Activated effector memory CD4-positive, alpha-beta T cell treated with Interleukin-2 at 50 U/mL for 16 hours (primary cell): Measurements from ENCODE around the gene ANKH.

ENCODE experiments used
- DNase-seq: peaks from one replicate; pipeline ENCODE4 v3.0.0-alpha.2; 2020

ANKH gene

DNA sequence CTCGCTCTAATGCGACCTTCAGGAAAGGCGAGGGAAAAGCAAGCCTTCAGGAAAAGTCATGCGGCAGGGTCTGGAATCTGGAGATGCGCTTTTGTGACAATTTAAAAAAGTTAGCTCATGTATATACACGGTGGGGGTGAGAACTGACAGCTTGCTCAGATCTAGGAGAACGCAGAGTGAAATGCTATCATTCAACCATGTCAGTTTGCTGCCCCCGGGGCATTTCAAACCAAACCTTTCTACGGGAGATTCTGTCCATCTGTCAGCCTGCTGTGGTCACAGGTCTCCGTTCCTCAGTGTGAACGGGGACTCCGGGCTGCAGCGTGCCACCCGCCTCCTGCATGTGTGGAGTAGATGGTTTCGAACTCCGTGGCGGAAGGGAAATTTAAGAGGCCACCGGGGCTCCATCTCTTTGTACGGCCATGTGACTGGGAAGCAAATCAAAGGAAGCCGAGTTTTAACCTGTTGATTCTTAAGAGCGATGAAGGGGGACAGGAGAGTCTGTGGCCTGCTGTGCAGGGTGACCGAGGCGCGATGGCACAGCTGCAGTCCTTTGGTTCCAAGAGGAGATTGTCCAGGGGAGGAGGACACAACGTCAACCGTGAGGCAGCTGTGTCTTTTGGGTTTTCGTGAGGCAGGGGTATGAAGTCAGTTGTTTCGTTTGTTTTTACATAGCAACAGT lies 161.1 kb downstream of the ANKH start:
- no peak for DNase-seq

GRCh38 chr5:14708551-14708950 lies 163.0 kb downstream of the ANKH start:
- no peak for DNase-seq

GRCh38 chr5:14707811-14708390 lies 163.7 kb downstream of the ANKH start:
- DNase-seq = no peak

DNA sequence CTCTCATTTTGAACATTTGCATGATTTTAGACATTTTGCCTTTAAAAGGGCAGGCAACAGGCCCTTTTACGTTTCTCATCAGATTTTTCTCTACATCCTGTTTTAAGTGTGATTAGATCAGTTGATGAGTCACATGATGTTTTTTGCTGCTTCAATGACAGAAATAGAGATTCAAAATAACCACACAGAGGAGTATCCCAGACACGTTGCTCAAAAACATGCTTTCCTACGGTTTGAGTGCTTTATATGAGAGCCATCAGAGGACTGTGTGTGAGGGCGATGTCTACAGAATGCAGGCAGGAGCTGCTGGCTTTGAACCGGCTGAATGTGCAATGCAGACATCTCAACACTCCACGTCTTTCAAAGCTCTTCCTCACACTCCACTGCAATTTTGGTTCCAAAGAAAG lies 165.0 kb downstream of the ANKH start:
- DNase-seq = peak; percentile 28

DNA sequence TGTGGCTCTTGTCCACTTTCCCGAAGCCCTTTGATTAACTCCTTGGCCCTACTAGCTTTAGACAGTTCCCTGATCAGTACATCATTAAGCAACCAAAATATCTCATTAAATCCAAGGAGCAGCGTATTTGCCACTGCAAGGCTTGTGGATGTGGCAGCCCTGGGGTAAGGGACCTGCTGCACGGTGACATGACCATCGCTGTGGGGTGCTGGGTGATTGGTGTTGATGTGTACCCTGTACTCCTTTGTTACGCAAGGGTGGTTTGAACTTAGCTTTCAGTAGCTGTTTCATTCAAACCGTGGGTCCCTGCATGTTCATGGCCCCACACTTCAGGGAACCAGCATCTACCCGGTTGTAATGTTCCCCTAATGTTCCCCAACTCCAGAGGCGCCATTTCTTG lies 166.0 kb downstream of the ANKH start:
- DNase-seq = no peak

DNA sequence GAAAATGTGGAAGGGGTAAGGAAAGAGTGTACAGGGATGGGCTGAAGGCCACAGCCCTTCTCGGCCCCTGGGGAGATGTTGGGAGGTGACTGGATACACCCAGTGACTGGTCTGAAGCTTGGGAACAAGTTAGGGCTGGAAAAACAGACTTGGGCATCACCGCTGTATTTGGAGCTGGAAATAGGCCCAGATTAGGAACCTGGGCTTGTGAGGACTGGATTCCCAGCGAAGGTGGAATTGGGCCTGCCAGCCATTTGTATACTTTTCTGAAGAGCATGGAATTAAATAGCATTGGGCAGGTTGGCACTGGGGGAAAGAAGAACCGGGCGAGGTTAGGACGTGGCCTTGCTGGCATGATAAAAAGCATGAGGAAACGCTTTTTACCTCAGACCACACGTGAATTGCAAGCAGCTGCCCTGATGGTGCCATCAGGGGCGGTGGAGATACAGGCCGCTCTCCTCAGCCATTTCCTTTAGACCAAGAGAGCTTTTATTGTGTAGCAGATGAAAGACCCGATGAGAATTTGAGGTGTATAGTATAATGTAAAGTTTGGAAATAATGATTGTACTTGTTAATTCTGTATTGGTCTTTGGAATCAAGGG lies 169.2 kb downstream of the ANKH start:
- DNase-seq = no peak

DNA sequence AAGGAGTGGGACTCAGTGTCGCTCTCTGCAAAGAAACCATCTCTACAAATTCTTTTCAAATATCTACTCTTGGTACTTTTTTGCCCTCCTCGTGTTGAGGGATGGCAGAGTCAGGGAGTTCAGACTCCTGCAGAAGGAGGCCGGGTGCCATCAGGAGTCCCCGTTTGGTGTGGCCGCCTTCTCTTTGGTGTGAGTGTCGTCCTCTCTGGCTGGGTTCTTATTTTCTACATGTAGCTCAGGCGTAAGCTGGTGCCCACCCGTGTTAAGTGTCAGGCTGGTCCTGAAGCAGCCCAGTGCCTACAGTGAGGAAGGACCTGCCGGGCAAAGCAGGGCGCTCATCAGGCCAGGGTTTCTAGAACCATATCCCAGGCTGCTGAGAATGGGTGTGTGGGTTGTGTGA lies 170.0 kb downstream of the ANKH start:
- DNase-seq = no peak

DNA sequence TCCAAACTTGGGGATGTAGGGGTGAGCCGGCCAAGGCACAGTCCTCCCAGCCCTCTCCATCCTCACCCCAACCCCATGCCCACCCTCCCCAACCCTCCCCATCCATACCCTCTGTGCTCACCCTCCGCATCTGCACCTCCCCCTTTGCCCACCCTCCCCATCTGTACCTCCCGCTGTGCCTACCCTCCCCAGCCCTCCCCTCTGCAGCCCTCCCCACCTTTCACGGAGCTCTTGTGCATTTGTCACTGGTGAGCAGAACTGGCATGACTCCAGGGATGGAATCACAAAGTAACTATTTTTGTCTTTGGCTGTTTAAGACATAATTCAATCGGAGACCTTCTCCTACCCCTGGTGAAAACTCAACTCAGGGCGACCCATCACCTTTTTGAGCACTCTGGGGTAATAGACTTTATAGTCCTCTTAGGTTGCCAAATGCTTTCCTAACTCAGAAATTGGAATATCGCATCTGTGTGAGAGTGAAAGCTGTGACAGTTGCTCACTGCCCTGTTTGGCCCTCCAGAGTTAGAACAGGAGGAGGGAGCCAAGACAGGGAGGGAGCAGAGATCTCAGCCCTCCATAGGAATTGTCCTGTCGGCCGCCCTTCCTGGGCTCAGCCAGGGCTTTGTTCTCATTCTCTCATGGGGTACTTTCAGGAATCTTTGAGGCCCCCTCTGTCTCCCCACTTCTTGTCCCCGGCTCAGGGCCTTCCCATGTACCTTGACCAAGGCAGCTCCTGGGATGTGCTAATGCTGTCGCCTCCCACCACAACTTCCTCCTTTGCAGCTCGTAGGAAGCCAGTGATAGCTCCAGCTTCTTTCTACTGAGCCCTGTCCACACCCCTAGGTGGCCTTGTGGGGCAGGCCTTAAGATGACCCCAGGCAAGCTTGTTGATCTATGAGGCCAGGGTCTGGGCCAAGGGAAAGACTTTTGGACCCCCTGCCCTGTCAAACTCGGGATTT lies 170.8 kb downstream of the ANKH start:
- DNase-seq = no peak

- DNase-seq = no peak
Measured at GRCh38 chr5:14699807-14700400, 171.7 kb downstream of the ANKH start.

- no peak for DNase-seq
Measured at GRCh38 chr5:14699159-14699558, 172.4 kb downstream of the ANKH start.

DNA sequence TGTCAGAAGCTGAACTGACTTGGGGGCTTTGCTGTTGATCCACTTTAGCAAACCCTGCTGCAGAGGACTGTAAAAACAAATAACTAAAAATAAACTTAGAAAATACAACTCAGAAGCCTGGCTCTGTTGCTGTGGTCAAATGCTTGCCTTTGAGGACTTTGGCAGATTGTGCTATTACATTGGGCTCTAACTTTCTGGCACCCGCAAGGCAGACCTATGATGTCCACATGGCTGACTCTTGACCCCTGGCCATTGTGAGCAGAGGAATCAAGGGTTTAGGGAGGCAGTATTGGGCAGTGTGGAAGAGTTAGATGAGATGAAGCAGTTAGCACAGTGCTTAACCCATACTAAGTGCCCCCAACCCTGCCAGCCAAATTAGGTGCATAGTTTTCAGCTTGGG lies 173.1 kb downstream of the ANKH start:
- DNase-seq = no peak

GRCh38 chr5:14696851-14697250 lies 174.7 kb downstream of the ANKH start:
- no peak for DNase-seq

DNA sequence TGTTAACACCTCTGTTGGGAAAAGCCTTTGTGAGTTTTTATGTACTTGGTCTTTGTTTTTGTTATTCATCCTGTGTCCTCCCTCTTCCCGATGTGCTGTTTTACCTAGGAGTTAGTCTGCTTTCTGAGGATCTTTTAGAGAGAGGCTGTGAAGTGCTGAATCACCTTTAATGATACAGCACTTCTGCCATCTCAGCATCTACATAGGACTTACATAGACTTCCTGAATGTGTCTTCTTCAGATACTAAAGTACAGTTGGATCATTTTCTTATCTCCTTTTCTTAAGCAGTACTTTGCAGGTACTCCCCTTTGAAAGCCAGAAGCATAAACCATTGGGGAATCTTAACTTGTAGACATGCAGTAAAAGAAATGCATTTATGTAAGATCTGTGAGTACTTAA lies 175.5 kb downstream of the ANKH start:
- no peak for DNase-seq

DNA sequence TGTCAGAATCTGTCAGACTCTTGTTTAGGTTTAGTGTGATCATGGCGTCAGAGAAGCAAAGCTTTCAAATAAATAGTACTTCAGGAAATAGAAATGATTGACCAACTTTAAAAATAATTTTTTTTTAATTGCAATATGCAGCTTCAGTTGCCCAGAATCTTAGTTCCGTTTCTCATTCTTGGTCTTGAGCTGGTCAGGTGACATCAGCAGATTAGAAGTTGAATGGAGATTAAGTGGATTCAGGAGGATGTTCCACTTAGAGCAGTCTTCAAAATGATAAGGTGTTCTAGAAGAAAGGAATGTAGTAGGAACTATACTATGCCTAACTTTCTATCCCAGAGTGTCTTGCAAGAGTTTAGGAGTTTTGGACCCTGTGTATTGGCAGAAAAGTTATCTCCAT lies 176.4 kb downstream of the ANKH start:
- no peak for DNase-seq

DNA sequence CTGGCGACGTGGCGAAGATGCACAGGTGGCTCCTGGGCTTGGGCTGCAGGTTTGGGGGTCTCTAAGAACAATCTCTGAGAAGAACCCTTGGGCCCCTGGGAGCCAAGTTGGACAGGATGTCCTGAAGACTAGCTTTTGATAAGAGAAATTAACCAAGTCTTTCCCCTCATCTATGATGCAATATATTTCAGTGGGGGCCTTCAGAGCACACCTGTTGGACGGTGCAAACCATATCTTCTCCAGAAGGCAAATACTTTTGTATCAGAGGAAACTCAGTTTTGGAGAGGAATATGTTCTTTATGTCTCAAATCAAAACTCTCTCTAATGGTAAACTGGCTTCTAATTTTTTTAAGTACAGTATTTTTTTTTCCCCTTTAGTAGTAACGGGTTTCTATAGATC lies 178.5 kb downstream of the ANKH start:
- no peak for DNase-seq

DNA sequence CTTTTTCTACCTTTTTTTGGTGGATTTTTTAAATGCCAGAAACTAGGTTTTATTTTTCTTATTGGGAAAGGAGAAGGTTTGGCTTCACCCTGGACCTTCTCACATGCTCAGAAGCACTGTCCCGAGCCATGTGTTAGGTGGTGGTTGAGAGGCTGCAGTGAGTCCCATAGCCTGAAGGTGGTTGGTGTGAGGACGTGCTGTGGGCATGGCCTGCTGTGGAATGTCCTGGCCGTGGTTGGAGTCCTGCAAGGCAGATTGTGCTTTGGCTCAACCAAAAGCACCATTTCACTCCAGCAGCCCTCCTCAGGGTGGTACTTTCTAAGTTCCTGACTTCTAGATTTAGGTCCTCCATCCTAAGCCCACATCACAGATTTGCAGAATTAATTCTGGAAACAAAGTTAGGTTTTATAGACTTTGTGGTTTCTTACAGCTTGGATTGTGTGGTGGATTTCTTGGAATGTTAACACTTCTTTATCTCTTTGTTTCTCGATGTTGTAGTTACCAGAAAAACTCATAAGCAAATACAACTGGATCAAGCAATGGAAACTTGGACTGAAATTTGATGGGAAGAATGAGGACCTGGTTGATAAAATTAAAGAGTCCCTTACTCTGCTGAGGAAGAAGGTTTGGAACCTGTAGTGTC lies 184.4 kb downstream of the ANKH start:
- DNase-seq = no peak

DNA sequence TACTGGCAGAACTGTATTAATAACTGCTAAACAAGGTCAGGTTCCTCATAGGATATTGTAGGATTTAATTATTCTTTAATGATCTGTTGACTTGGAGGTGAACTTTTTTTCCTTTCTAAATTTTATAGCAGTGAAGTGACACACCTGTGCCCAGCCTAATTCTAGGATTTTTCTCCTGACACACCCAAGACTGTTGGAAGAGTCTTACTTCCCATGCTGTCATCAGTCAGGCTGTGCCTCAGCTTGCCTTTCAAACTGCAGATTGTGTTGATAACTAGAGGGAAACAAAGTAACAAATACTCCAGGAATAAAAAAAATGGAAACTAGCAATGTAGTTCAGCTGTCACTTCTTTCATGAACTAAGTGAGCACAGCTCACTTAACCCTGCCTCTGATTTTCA lies 185.1 kb downstream of the ANKH start:
- DNase-seq = no peak

DNA sequence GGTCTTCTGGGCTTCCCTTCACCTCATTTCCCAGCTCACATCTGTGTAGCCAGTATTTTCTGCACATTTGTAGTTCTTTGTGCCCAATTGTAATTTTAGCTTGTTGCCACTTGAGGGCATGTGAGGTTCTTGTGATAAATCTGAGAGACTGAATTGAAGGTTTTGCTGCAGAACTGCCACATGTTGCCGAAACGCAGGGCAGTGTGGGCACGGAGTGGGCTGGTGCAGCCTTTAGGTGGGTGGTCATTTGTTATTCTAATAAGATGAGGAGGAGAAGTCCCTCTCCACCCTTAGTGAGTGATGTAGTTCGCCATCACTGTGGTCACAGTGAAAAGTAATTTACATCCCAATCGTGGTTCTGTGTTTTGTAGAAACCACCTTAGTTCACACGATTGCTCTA lies 185.8 kb downstream of the ANKH start:
- no peak for DNase-seq

GRCh38 chr5:14684757-14685156 lies 186.8 kb downstream of the ANKH start:
- DNase-seq = no peak

DNA sequence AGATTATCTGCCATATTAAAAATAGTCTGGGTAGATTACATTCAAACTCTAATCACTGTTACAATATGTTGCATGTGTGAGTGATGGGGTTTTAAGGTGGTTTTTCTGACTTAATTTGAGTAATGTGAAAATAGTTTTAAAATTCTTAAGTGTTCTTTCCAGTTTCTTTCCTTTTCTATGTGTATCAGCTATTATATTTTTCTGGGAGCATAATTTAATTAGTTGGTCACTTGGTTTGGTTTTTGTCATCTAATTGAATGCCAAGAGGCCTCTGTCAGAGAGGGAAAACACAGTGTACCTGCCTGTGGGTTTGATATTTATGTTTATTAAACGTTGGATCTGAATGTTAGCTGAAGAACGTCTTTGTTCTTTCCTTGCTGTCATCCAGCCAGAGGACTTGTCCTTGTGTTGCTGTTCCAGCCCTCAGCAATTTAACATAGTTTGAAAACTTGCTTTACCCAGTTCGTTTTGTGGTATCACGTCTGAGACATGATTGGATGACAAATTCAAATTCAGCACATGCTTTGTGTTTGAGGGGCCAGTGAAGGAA lies 187.6 kb downstream of the ANKH start:
- no peak for DNase-seq

DNA sequence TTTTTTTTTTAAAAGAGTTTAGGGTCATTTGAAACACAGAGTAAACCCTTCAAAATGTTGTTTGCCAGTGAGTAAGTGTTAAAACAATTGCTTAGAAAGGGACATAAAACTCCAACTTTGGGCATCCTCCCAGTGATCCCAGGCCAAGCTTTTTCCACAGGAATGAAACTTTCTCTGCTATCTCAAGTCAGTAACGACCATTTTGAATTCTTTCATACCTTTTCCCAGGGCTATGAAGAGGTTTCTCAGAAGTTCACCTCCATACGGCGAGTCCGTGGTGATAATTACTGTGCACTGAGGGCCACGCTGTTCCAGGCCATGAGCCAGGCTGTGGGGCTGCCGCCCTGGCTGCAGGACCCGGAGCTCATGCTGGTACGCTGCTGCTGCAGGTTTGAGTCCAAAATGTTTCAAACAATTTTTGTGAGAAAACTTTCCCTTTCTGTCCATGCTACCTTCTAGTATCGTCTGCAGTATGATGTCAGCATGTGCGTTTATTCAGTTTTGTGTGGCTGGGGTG lies 190.3 kb downstream of the ANKH start:
- DNase-seq = no peak

DNA sequence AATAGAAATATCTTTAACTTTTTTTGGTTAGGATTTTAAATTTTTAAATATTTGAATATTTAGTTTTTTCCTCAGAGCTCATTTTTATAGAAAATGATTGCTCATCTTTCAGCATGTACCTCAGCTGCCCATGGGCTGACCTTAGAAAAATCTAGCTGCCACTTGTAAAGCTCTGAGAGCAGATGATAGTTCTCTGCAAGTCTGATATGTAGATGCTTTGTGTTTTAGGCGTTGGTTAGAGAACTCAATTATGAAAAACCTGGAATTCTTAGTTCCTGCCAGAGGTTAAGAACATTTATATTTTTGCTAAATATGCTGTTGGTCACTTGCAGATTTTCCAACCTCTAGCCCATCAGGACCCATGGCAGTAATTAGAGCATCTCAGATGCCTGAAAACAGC lies 192.0 kb downstream of the ANKH start:
- no peak for DNase-seq
